GM21528 (cell line): Measurements from ENCODE around the gene PIP4K2A.
A peak's percentile ranks its signal among the peaks of the same experiment; 100 is the strongest.

Experiments
- ATAC-seq: cut with Tn5 transposase; IDR thresholded peaks from one replicate; pipeline ENCODE4 v1.9.1; 2021; ENCODE audit warnings: mild to moderate bottlenecking, moderate library complexity; ENCODE audit not compliant: unreplicated experiment, low FRiP score

The PIP4K2A gene

GRCh38 chr10:22495396-22495795, 219.0 kb downstream of the PIP4K2A start:
- no peak for ATAC-seq

GRCh38 chr10:22494007-22494406, 220.4 kb downstream of the PIP4K2A start:
- no peak for ATAC-seq

- ATAC-seq = peak; percentile 54
These were observed 222.3 kb downstream of the PIP4K2A start for GRCh38 chr10:22491931-22492615.

DNA sequence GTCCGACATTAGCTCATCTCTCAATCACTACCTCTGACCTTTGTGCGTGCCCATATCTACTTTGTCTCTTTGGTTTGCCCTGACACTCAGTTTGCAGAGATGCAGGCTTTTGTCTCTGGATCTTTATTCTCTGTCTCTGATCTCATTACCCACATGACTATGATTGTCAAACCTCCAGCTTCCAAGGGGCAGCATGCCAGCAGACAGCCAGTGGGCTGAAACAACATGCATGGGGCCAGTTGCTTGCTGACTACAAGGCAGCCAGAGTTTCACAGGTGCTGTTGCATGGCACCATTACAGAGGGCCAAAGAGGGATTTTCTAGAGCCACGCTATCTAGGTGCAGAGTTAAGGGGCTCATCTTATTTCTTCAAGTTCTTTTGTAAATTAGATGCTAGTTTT, 222.9 kb downstream of the PIP4K2A start:
- ATAC-seq = no peak

DNA sequence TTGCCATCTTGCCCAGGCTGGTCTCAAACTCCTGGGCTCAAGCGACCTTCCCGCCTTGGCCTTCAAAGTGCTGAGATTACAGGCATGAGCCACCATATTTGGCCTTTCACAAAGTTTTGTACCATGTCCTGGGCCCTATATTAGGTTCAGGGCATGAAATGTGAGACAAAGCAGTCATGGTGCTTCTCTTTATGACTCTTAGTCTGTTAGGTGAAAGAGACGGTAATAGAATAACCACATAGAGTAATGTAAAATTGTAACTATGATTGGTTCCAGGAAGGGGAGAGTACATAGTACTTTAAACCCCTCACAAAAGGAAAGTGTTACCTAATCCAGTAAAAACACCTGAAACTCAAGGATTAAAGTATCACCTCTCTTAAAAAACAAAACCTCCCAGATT, 224.4 kb downstream of the PIP4K2A start:
- no peak for ATAC-seq

DNA sequence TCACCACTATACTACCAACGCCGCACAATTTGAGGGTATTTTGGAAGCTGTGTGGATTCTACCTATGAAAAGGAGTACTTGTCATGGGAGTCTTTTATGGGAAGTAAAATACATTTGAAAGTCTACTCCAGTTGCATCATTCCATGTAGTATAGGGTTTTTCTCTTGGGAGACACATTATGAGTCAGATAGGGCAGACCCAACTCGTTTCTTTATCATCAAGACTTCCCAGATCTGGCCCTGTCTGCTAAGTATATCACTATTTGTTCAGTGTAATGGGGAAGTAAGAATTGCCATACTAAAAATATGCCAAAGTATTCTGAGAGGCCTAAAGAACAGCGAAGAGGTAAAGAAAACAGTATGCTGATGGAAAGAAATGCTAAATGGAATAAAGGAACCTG, 224.9 kb downstream of the PIP4K2A start:
- ATAC-seq = no peak

DNA sequence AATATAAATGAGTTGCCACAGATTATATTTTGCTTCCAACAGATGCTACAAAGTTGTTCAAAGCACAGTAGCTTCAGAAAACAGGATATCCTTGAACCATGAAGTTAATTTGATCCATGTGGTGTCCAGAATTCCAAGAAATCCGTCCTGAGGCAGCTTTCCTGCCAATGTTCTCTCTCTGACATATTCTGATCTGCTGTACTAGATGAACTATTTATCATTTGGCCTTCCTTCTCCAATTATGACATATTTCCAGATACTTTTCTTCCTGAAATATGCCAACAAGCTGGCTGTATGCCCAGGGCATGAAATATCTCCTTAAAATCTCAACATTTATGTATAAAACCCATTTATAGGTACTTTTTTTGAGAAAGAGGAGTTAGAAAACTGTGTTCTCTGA, 227.9 kb downstream of the PIP4K2A start:
- ATAC-seq = no peak
